GM18502 (cell line): Measurements from ENCODE around the gene PLD1.
A peak's percentile ranks its signal among the peaks of the same experiment; 100 is the strongest.
"Not testable (repeated sequence)": the region's sequence is repeated elsewhere in the genome, so short reads cannot be mapped to it uniquely, and the experiment has no call there.

Experiments used
- ATAC-seq: cut with Tn5 transposase; IDR thresholded peaks from one replicate; pipeline ENCODE4 v1.9.1; 2021; ENCODE audit warnings: mild to moderate bottlenecking; ENCODE audit not compliant: unreplicated experiment, poor library complexity

PLD1 gene, protein sequence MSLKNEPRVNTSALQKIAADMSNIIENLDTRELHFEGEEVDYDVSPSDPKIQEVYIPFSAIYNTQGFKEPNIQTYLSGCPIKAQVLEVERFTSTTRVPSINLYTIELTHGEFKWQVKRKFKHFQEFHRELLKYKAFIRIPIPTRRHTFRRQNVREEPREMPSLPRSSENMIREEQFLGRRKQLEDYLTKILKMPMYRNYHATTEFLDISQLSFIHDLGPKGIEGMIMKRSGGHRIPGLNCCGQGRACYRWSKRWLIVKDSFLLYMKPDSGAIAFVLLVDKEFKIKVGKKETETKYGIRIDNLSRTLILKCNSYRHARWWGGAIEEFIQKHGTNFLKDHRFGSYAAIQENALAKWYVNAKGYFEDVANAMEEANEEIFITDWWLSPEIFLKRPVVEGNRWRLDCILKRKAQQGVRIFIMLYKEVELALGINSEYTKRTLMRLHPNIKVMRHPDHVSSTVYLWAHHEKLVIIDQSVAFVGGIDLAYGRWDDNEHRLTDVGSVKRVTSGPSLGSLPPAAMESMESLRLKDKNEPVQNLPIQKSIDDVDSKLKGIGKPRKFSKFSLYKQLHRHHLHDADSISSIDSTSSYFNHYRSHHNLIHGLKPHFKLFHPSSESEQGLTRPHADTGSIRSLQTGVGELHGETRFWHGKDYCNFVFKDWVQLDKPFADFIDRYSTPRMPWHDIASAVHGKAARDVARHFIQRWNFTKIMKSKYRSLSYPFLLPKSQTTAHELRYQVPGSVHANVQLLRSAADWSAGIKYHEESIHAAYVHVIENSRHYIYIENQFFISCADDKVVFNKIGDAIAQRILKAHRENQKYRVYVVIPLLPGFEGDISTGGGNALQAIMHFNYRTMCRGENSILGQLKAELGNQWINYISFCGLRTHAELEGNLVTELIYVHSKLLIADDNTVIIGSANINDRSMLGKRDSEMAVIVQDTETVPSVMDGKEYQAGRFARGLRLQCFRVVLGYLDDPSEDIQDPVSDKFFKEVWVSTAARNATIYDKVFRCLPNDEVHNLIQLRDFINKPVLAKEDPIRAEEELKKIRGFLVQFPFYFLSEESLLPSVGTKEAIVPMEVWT

DNA sequence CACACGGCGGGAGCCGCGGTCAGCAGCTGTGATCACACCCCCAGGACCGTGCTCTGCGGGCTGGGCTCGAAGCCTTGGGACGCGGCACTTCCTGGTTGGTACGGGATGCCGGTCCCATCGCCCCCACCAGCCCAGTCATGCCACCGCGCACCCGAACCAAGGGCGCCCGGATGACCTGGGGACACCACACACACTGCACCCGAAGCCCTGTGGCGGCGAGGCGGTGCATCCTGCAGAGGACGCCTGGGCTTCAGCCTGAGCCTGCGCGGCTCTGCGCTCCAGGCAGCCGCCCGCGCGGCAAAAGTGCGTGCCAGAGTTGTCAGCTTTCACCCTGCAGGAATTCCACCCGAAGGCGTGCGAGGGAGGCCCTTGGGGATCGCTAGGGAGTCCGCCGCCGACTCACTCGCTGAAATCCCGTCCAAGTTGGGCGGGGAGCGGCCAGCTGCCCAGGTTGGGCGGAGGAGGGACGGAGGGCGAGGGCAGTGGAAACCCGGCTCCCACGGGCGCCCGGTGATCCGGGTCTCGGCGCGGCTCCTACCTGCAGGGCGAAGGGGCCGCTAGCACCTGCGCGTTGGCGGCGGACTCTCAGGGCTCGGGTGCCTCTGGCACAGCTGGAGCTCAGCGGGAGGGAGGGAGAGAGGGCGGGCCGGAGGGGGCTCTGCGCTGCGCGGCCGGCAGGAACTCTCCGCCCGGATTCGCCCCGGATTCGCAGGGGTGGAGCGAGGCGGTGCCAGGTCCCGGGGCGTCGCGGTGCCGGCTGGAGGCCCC is at the start of gene PLD1:
TSS of gene PLD1 (minus strand) at position 623 of the 768 bp plus-strand sequence. CDS start 72,432 bp downstream, outside the sequence.
- ATAC-seq = peak; percentile 61

DNA sequence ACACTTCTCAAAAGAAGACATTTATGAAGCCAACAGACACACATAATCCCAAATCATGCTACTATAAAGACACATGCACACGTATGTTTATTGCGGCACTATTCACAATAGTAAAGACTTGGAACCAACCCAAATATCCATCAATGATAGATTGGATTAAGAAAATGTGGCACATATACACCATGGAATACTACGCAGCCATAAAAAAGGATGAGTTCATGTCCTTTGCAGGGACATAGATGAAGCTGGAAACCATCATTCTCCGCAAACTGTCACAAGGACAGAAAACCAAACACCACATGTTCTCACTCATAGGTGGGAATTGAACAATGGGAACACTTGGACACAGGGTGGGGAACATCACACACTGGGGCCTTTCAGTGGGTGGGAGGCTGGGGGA is 48.5 kb upstream of the PLD1 start:
- ATAC-seq = not testable (repeated sequence)

DNA sequence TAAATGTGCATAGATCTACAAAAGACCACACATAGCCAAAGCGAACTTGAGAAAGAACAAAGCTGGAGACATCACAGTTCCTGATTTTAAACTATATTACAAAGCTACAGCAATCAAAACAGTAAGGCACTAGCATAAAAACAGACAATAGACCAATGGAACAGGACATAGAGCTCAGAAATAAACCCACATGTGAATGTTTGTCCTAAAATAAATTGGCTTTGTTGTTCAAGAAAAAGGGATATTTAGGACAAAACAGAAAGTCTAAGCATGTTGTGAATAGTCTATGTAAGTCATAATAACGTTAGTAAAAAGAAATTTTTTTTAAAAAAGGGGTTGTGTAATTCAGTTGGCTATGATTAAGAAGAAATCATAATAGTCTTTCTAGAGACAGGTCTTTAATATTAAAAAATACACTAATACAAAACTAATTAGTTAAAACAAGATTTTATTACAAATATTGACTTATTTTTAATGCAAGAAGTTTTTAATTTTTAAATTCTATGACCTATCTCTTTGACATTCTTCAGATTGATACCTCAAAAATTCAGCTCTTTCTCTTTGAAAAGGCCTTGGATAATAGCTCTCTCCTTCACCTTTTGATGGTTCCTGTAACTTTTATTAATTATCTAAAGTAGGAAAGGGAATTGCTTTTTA is 44.5 kb upstream of the PLD1 start:
- no peak for ATAC-seq

DNA sequence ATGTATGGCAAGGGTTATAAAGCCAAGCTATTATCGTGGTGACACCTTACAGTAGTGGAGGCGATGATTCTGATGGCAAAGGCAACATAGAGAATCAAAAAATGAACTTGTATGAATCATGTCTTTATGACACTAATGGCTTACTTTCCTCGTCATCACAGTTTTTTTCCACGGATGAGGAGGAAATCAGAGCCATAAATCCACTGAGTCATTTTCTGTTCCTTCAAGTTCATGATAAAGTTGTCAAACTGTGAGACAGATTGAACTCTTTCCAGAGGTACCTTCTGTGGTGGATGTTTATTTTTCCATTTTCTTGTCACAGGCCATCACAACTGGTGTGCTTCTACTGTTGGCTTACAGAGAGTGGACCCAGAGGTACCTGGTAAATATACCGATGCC is 41.4 kb upstream of the PLD1 start:
- no peak for ATAC-seq

DNA sequence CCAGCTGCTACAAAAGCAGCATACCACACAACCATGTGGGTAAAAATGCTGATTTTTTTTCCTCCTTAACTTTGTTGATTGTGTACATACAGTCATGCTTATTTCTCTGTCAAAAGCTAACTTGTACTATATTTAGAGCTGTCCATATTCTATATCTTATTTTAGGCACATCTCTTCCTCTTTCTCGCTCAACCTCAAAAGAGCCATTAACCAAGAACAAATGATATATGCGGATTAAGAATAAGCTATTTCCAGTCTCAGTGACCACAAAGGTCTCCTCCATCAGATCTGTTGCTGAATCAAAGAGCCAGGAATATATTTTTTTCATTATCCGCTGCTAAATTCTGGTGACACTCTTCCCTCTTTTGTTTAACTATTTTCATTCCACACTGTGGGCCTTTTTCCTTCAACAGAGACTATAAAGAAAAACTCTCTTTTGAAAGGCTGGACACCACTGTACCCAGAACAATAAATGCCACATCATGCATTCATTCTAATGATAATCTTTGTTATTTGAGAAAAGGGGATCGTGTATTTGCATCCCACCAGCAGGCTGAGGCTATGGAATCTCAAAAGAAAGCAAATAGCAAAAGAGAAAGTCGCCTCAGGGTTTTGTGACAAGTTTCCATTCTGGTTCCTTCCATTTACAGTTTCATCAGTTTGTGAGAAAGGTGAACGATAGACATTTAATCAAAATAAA is 40.8 kb upstream of the PLD1 start:
- ATAC-seq = no peak

DNA sequence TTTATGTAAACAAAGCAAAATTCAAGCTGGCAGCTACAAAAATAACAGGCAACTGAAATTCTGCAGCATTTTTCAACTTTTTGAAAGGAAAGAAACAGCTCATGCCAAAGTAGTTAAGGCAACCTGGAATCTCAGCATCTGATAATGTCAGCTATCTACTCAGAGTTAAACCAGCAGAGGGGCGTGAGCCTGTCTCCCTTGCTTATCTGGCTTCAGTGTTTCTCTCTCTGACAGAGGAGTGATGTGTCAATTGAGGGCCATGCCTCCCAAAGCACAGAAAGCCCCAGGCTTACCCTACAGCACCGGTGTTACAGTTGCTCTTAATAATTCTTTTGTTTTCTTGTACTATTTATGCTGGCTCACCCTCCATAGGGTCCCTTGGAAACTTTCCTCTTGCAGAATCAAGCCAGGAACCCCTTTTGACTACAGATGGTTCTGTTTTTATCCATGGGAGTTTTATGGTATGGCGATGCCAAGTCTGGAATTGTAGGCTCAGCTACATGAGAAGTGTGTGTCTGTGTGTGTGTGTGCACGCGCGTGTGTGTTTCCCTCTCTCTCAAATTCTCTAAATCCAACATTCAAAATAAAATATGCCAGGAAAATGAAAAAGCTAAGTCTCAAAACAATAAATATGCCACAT is 40.2 kb upstream of the PLD1 start:
- no peak for ATAC-seq

DNA sequence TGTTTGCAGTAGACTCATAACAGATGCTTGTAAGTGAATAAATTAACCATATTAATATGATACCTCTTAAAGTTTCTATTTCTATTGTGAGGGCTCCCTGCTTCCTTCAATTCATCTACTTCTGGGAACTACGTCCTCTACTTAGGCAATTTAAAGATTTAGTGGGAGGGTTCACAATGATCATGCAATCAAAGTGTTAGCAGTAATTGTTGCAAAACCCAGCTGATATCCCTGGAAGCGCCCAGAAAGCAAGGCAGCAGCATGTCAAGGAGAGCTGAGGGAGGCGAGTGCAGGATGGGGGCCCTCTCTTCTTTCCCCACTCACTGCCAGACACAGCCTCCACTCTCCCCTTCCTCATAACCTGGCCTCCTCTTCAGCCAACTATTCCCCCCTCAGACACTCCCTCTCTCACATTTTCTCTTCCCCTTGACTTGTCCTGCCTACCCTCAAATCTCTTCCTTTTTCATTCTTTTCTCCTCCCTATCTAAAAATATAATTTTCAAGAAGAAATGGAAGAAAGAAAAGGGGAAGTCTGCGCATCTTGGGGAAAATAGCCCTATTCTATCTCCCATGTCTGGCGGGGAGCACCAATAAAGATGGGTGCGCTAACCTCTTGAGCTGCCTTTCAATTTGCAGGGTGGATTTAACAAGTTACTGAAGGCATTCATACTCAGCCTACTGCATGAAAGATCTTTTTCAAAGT is 39.5 kb upstream of the PLD1 start:
- no peak for ATAC-seq

DNA sequence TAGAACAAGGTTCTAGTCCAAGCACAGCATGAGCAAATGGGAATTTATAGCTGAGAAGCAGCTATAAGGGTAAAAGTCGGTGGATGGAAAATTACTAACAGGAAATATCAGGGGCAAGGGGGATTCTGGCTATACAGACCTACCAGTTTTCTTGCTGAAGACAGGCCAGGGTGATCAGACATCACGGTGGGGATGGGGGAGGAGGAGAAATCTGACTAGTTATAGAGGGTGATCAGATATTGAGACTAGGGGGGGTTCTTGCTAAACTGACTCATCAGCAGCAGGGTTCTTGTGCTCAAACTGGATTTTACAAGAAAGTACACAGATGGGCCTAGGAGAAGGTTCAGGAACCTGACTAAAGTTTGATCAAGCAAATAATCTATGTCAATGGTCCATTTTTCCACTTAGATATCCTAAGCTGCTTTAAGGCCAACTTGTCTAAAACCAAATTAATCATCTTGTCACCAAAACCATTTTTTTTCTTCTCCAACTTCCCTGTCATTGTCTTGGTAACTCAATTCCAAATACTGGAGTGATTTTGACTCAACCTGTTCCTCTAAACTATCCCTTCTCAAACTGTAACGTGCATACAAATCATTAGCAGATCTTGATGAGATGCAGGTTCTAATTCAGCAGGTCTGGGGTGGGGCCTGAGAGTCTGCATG is 37.4 kb upstream of the PLD1 start:
- no peak for ATAC-seq

DNA sequence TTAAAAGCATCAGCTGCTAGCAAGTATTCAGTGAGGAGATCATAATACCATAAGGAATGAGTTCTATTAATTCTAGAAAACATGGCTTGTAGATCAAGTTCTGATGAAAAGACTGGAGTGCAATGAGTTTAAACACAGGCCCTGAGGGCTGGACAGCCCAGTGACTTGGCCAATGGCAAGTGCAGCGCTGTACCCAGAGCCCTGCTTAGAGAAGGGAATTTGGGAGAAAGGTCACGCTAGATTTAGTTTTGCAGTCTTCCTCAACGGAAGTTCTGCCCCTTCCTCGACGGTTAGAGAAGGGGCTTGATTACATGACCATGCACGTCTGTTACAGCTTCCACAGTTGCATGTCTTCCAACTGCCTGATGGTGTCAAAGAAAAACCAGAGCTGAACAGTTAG is 36.9 kb upstream of the PLD1 start:
- ATAC-seq = no peak

DNA sequence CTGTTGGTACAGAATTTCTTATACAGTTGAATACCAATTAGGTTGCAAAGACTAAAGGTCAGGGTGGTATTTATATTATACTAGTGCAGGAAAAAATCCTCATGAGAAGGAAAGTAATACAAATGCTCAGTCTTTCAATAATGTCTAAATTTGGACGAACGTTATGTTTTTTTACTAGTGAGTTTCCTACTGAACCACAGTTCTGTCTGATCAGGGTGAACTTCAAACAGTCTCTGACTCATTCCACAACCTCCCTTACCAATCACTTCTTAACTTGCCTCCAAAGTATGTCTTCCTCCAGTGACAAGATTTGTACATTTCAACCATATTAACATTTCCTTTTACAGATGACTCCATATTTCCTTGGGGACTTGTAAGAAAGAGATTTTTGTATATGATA is 36.3 kb upstream of the PLD1 start:
- ATAC-seq = peak; percentile 94

DNA sequence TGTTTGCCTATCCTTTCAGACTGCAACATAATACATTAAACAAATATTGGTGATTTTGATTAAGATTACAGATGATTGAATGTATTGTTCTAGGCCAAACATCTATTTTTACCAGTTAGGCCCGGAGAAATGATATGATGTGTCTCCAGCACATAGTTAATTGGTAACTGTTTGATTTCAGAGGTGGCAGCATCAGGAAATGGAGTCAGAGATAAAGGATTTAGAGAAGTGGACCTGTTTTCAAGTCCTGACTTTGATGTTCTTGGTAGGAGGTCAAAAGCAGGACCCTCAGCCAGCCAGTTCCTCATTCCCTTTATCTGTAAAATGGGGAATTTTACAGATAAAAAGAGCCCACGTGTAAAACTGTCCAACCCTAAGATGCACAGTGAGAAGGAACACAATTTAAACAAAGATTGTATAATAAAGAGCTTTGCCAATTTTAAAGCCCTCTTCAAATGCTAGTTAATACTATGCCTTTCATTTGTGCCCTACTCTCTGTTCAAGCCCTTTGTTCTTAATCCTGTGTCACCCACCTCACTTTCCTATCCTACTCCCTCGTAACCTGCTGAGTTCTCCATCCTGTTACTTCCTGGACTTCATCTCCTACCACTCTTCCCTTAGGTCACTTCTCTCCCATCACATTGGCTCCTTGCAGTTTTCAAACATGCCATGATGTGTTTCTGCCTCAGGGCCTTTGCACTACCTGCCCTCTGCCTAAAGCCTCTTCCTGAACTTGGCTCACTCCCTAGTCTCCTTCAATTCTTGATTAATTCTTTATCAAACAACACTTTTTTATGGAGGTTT is 35.4 kb upstream of the PLD1 start:
- ATAC-seq = no peak

DNA sequence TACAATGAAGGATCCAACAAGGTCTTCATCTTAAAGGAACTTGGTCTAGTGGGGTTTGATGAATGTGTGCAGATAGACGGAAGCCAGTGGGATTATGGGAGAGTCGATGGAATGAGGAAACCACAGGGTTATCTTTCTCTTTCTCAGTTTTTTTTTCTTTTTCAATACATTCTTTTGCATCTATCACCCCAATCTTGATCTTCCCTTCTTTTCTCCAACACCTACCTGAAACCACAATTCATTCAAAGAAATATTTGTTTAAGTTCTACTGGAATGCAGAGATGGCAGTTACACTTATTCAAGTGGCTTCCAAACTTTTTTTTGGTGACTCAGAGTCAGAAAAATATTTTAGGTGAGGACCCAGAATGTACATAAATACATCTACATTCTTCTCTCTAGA is 34.6 kb upstream of the PLD1 start:
- no peak for ATAC-seq

DNA sequence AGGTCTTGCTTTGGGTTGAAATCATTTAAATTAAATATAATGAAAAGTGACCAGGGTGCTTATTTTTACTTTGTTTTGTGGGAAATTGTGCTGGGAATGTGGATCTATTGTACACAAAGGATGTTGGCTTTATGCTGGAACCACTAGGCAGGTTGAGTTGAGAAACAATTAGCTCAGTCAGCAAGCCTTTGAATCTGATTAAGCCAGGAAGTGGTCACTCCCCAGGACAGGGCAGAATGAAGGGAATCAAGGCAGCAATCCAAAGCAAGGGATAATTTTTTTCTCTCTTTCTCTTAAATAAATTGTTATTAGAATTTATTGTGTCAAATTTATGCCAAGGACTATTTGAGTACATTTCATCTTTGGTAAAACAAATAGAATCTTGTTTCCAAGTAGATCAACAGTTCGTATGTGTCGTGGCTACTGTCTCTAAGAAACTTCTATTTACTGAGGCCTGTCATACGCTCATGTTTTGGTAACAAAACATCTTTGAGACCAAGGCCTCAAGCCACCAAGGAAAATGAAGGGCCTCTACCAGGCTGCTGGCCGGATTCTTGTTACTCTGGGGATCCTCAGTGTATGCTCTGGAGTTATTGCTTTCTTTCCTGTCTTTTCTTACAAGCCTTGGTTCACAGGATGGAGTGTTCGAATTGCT is 32.7 kb upstream of the PLD1 start, which contains the start of gene TMEM212:
TSS of gene TMEM212 (plus strand) at position 486 of the 655 bp plus-strand sequence. CDS start at position 521, 35 bp downstream.
- ATAC-seq = no peak

DNA sequence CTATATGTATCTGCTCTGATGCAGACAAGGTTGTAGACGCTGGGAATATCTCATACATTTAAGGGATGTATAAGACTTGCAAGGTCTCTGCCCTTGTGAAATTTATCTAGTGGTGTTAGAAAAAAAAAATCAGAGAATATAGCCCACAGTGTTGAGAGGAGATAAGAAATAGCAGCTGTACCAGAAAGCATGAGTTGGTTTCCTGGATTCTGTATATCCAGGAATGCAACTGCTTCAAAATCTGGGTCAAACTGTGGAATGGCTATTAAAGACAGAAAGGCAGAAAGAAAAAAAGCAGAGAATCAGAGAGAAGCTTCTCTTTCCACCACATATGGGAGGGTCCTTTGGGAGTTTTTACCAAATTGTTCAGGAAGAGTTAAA is 31.3 kb upstream of the PLD1 start:
- no peak for ATAC-seq

DNA sequence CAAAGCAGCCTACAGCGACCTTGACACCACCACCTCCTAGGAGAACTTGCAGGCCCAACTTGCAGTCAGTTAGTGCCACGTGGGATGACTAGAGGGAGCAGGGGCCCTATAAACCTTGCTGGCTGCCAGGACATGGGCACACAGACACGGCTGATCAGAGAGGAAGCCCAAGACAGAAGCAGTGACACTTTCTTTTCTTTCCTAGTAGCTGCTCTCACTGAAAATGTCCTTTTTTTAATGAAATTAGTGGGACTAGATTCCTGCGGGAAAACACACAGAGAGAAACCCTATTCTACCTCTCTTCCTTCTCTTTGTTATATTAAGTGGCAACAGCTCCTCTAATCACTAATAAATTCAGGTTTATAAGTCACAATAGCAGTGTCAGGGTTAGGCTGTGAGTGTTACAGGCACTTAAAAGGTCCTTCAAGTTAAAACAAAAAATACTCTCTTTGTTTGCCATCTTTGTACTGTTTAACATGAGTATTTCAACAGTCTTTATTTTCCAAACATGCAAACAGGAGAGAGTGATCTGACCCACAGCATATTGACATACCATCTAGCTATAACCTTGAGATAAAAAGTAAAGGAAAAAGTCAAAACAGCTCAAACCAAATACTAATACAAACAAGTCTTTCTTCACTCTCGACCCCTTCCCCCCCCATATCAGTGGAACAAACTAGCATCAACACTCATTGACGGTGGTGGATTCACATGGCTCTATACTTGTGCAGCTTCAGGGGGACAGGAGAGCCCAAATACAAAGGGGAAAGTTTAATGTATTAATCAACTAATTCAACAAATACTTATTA is 30.7 kb upstream of the PLD1 start:
- ATAC-seq = no peak
